ENCODE measurements around the gene MAN1A2. TPM values are rescaled to one million over a fixed set of nuclear protein-coding genes. Genes with fewer than 3 reads are reported as not detected.

The MAN1A2 gene
- total and polyA plus RNA-seq, 11 donors, result 5.1 to 36.5 (median 19.9) TPM

GRCh38 chr1:117366177-117367045, 838 bp upstream of the MAN1A2 start:
- WGBS, 4 donors, result 1% methylated on average over 36 to 75 of the region's 75 CpGs
- Histone ChIP-seq H3K27ac (peak overlapping the region; percentile 90 to 99 (median 99)), H3K36me3 (no peaks in the 10 kb centered on the region), H3K27me3 (no peaks in the 10 kb centered on the region), H3K4me3 (peak overlapping the region; percentile 73 to 94 (median 88)), H3K9me3 (no peaks in the 10 kb centered on the region), H3K4me1 (peaks cover 3 to 56% (median 33%) of the 10 kb centered on the region in 12 donors)
- DNase-seq, result peak; percentile 87 to 94 (median 91)
- ATAC-seq, result peak; percentile 65 to 91 (median 85)
- TF ChIP-seq POLR2A (IDR thresholded peaks at IDR 0.05) (no peak), CTCF (IDR thresholded peaks at IDR 0.05) (peak in 2 of 12 donors; percentile 2 to 15)
- intact Hi-C loops (cut with DNase I), result loop anchor here in 6 of 10 donors (2.0 to 10.0 kb wide), 4 partner anchors 108 to 246 kb away; partner anchors contain the start of genes TRIM45 (in 5 of the 6) and TENT5C (in 2 of the 6)

GRCh38 chr1:117368116-117369108, 1.2 kb downstream of the MAN1A2 start:
- WGBS, 4 donors, result 6 to 9% (median 7%) methylated on average over 19 of the region's 19 CpGs
- TF ChIP-seq POLR2A (IDR thresholded peaks at IDR 0.05) (no peak), CTCF (IDR thresholded peaks at IDR 0.05) (no peak)
- Histone ChIP-seq H3K9me3 (peaks cover 0 to 5% (median 0%) of the 10 kb centered on the region in 12 donors), H3K27me3 (no peaks in the 10 kb centered on the region), H3K27ac (peak overlapping the region in 8 of 12 donors; percentile 90 to 99 (median 98)), H3K4me1 (peaks cover 4 to 58% (median 36%) of the 10 kb centered on the region in 12 donors), H3K36me3 (no peaks in the 10 kb centered on the region), H3K4me3 (peak overlapping the region; percentile 73 to 94 (median 88))
- ATAC-seq (no peak), DNase-seq (no peak)
- intact Hi-C loops (cut with DNase I), result loop anchor here in 5 of 10 donors (5.0 to 10.0 kb wide), 3 partner anchors 106 to 246 kb away; partner anchors contain the start of genes TRIM45 (in 4 of the 5) and TENT5C (in 2 of the 5)

GRCh38 chr1:117370071-117370470, 2.8 kb downstream of the MAN1A2 start:
- ATAC-seq, result no peak
- intact Hi-C loops (cut with DNase I), result no loop called here
- no peak for TF ChIP-seq POLR2A (IDR thresholded peaks at IDR 0.05)
- no peak for TF ChIP-seq CTCF (IDR thresholded peaks at IDR 0.05)
- Histone ChIP-seq H3K27ac (peak overlapping the region in 1 of 12 donors; percentile 15), H3K4me1 (peaks cover 4 to 68% (median 34%) of the 10 kb centered on the region in 12 donors), H3K36me3 (no peaks in the 10 kb centered on the region), H3K27me3 (no peaks in the 10 kb centered on the region), H3K9me3 (peaks cover 0 to 5% (median 0%) of the 10 kb centered on the region in 12 donors), H3K4me3 (peak overlapping the region in 9 of 12 donors; percentile 73 to 94 (median 91))
- no peak for DNase-seq
- WGBS, 4 donors, result 5 to 9% (median 7%) methylated on average over 2 of the region's 2 CpGs

All from heart left ventricle (tissue), 16 donors.